ELF-1 (cell line): ENCODE results near the gene FAM180A.

Experiments
- DNase-seq: peaks from one replicate; pipeline ENCODE4 v3.0.0-alpha.2; 2016; ENCODE audit warnings: low read depth, low spot score

The FAM180A gene

GRCh38 chr7:135685306-135686084 lies 63.1 kb downstream of the FAM180A start:
- DNase-seq: no peak

- DNase-seq: no peak
Observed at GRCh38 chr7:135684699-135685098, 63.9 kb downstream of the FAM180A start.

GRCh38 chr7:135684136-135684535 lies 64.5 kb downstream of the FAM180A start:
- no peak for DNase-seq

GRCh38 chr7:135683609-135684008 lies 65.0 kb downstream of the FAM180A start:
- no peak for DNase-seq

GRCh38 chr7:135682191-135682590 lies 66.4 kb downstream of the FAM180A start:
- no peak for DNase-seq

- DNase-seq: no peak
Observed at GRCh38 chr7:135681762-135682161, 66.9 kb downstream of the FAM180A start.
